ENCODE results near the gene WNT1. TPM values are rescaled to one million over a fixed set of nuclear protein-coding genes. Genes with fewer than 3 reads are reported as not detected.

Gene WNT1
- total RNA-seq, 3 donors from 2014 or later, result not detected

DNA sequence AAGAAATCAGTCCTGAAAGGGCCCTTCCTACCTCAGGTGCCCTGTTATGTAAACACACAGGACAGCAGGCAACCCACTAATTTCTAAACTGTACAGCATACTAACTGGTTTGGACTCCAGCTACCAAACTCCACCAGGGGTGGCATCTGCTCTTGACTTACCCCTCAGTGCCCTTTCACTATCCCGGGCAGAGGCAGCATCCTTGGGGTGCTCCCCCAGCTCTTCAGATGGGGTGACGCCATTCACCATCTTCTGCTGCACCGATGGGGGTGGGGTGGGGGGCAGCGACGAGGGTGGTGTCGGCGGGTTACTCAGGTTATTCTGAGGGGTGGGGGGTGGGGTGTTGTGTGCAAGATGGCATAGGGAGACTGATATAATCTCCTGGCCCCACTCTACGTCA, 52.0 kb downstream of the WNT1 start:
- Histone ChIP-seq H3K4me1 (ENCODE audit: low read depth) (no peaks in the 10 kb centered on the region), H3K4me3 (no peak overlapping the region), H3K36me3 (ENCODE audit: low read depth) (peaks cover 34% of the 10 kb centered on the region), H3K9me3 (no peaks in the 10 kb centered on the region)
- intact Hi-C loops (cut with DNase I, micrococcal nuclease), result no loop called here
- no peak for DNase-seq
- TF ChIP-seq, protein P1, sequence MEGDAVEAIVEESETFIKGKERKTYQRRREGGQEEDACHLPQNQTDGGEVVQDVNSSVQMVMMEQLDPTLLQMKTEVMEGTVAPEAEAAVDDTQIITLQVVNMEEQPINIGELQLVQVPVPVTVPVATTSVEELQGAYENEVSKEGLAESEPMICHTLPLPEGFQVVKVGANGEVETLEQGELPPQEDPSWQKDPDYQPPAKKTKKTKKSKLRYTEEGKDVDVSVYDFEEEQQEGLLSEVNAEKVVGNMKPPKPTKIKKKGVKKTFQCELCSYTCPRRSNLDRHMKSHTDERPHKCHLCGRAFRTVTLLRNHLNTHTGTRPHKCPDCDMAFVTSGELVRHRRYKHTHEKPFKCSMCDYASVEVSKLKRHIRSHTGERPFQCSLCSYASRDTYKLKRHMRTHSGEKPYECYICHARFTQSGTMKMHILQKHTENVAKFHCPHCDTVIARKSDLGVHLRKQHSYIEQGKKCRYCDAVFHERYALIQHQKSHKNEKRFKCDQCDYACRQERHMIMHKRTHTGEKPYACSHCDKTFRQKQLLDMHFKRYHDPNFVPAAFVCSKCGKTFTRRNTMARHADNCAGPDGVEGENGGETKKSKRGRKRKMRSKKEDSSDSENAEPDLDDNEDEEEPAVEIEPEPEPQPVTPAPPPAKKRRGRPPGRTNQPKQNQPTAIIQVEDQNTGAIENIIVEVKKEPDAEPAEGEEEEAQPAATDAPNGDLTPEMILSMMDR (IDR thresholded peaks at IDR 0.05), result no peak
- no peak for ATAC-seq

DNA sequence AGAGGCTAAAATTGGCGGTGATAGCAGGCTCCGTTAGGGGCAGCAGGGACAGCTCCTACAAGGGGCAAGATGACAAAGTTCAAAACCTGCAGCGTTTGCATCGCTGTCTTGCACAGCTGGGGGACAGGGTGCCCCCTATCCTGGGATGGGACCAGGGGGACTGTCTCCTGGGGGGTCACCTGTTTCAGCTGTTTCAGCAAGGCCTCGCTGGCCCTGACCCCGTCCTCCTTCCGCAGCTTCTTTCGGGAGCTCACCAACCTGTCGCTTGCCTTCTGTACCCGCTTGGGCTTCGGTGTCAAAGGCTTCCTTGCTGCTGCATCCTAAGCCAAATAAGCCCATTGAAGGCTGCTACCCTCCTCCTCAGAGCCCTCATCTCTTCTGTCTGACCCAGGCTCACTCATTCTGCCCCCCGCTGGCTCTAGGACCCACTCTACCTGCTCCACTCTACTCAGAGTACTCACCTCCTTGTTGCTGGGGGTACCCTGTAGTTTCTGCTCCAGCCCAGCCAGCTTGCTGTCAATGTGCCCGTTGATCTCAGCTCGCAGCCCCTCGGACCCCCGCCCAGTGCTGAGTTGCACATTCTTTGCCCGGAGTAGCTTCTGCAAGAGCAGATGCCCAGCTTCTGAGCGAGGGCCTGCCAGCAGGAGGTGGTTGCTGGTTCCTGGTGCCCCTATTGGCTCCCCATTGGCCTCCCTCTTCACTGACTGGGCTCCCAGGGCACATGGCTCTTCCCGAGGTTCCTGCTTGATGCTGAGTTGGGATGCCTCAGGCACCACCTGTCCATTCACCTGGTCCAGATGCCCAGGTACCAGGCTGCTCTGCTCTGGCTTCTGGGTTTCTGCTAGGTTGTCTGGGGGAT, 52.8 kb downstream of the WNT1 start:
- no peak for ATAC-seq
- no peak overlapping the region for H3K4me3 ChIP-seq
- TF ChIP-seq, protein P1 (IDR thresholded peaks at IDR 0.05), result no peak
- DNase-seq, result no peak
- no peaks in the 10 kb centered on the region for H3K4me1 ChIP-seq (ENCODE audit: low read depth)
- intact Hi-C loops (cut with DNase I, micrococcal nuclease), result no loop called here
- peaks cover 28% of the 10 kb centered on the region for H3K36me3 ChIP-seq (ENCODE audit: low read depth)
- no peaks in the 10 kb centered on the region for H3K9me3 ChIP-seq

DNA sequence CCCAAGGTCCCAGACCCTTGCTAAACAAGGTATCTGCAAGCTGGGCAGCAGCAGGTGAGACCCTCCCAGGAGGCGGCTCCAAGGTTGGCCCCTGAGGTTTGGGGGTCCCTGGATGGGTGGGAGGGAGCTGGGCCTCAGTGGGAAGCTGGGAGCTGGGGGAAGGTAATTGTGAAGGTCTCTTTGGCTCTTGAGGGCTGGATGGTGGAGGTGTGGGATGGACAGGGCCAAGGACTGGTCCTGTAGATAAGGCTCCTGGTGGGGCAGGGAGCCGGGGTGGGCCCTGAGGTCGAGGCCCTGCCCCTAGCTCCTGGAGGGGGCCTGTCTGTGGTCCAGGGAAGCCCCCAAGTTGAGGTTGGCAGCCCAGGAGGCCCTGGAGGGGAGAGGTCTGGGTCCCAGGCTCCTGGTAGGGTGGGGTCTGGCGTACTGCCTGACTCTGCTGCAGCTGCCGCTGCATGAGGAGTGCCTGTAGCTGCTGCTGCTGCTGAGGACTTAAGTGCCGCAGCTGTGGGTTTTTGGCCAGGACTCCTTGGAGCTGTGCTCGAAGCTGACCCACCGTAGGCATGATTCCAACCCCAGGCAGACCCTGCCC, 53.5 kb downstream of the WNT1 start:
- H3K36me3 ChIP-seq (ENCODE audit: low read depth), result peaks cover 21% of the 10 kb centered on the region
- H3K9me3 ChIP-seq, result no peaks in the 10 kb centered on the region
- DNase-seq (no peak), ATAC-seq (no peak)
- no peaks in the 10 kb centered on the region for H3K4me1 ChIP-seq (ENCODE audit: low read depth)
- TF ChIP-seq, protein P1 (IDR thresholded peaks at IDR 0.05), result no peak
- intact Hi-C loops (cut with DNase I, micrococcal nuclease), result no loop called here
- H3K4me3 ChIP-seq, result no peak overlapping the region

Other genes starting within 250 kb of the WNT1 start
- gene ADCY6, start 189.2 kb upstream of the WNT1 start, total RNA-seq, result 100 to 1,000 TPM in 2 of 3 donors, 10 to 100 TPM in 1; 91.6 to 207 (median 102) TPM
- gene CACNB3, start 159.8 kb upstream of the WNT1 start, total RNA-seq, result 10 to 100 TPM; 31.8 to 49.4 (median 45.1) TPM
- 100 to 1,000 TPM in 1 of 3 donors, 10 to 100 TPM in 2; 70.0 to 105 (median 91.0) TPM for gene DDX23, start 126.2 kb upstream of the WNT1 start, total RNA-seq
- 1 to 10 TPM; 1.1 to 3.5 (median 2.4) TPM for gene RND1, start 112.5 kb upstream of the WNT1 start, total RNA-seq
- 10 to 100 TPM; 16.9 to 41.3 (median 22.9) TPM for gene FKBP11, start 52.8 kb upstream of the WNT1 start, total RNA-seq
- 100 to 1,000 TPM; 207 to 280 (median 266) TPM for gene ARF3, start 20.8 kb upstream of the WNT1 start, total RNA-seq
- gene WNT10B, start 6.6 kb upstream of the WNT1 start, total RNA-seq, result 1 to 10 TPM in 1 of 3 donors, under 1 TPM in 2; 0.49 to 1.1 (median 0.76) TPM
- gene DDN, start 21.1 kb downstream of the WNT1 start, total RNA-seq, result under 1 TPM in 1 of 3 donors, not detected in 2; 0.12 TPM
- 10 to 100 TPM; 51.5 to 60.1 (median 52.2) TPM for gene PRKAG1, start 40.5 kb downstream of the WNT1 start, total RNA-seq
- 100 to 1,000 TPM in 1 of 3 donors, 10 to 100 TPM in 2; 83.3 to 102 (median 88.5) TPM for gene KMT2D, start 82.5 kb downstream of the WNT1 start, total RNA-seq
- under 1 TPM; 0.23 to 0.58 (median 0.38) TPM for gene RHEBL1, start 91.7 kb downstream of the WNT1 start, total RNA-seq
- under 1 TPM; 0.26 to 0.54 (median 0.46) TPM for gene DHH, start 116.5 kb downstream of the WNT1 start, total RNA-seq
- 10 to 100 TPM; 46.1 to 77.4 (median 68.1) TPM for gene LMBR1L, start 132.5 kb downstream of the WNT1 start, total RNA-seq
- gene TUBA1B, start 153.1 kb downstream of the WNT1 start, total RNA-seq, result 100 to 1,000 TPM; 391 to 679 (median 491) TPM
- 100 to 1,000 TPM in 1 of 3 donors, 10 to 100 TPM in 2; 20.5 to 295 (median 64.4) TPM for gene TUBA1A, start 210.8 kb downstream of the WNT1 start, total RNA-seq

Data from mucosa of descending colon (tissue), 3 donors.